ENCODE data around the gene OCIAD2. TPM values are rescaled to one million over a fixed set of nuclear protein-coding genes. Genes with fewer than 3 reads are reported as not detected.
"Not testable (repeated sequence)": the region's sequence is repeated elsewhere in the genome, so short reads cannot be mapped to it uniquely, and the experiment has no call there.

OCIAD2 gene
- total RNA-seq, 1 experiment from 2014 or later = 82.3 TPM

DNA sequence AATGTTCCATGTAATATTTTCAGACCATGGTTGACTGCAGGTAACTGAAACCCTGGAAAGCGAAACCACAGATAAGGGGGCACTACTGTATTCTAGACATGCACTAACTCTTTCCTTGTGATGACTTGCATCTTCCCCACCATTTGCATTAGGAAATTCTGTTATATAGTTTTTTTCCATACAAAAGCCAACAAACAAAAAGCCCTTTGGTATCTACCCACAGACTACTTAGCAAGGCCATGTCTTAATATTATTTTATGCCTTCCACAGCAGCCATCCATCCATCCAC lies 52.2 kb downstream of the OCIAD2 start:
- no peaks in the 10 kb centered on the region for H3K27me3 ChIP-seq (ENCODE audit: control insufficient read depth, insufficient read depth, low read length)
- DNase-seq = no peak

DNA sequence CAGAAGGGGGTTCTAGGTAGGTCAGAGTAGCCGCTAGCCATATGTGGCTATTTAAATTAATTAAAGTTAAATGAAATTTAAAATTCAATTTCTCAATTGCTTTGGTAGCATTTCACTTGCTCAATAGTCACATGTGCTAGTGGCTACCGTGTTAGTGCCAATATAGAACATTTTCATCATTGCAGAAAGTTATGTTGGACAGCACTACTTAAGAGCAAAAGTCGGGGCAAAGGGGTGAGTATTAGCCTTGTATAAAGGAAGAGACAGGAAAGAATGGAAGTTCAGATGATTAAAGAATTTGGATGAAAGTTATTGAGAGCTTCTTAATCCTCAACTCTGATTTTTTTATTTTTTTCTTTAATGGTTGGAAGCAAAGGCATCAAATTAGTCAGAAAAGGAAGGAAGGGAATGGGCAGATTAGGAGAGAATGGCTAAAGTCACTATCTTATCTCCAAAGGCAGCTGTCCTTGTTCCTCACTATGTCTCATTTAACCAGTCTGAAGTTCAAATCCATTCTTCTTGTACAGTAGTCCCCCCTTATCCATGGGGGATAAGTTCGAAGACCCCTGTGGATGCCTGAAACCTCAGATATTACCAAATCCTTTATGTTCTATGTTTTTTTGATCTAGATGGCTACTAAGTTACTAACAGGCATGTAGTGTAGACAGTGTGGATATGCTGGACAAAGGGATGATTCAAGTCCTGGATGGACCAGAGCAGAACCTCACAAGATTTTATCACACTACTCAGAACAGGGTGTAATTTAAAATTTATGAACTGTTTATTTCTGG lies 52.8 kb downstream of the OCIAD2 start:
- Histone ChIP-seq H3K36me3 (replicated peaks; ENCODE audit: control insufficient read depth, insufficient read depth, low read length) (peaks cover 14% of the 10 kb centered on the region), H3K4me3 (ENCODE audit: insufficient read depth, low read depth, low read length) (no peak overlapping the region), H3K27me3 (ENCODE audit: control insufficient read depth, insufficient read depth, low read length) (no peaks in the 10 kb centered on the region)
- no peak for DNase-seq

More for the DNA sequence above, 52.2 kb downstream of the OCIAD2 start:
- Histone ChIP-seq H3K36me3 (replicated peaks; ENCODE audit: control insufficient read depth, insufficient read depth, low read length) (peaks cover 14% of the 10 kb centered on the region), H3K4me3 (ENCODE audit: insufficient read depth, low read depth, low read length) (no peak overlapping the region)

DNA sequence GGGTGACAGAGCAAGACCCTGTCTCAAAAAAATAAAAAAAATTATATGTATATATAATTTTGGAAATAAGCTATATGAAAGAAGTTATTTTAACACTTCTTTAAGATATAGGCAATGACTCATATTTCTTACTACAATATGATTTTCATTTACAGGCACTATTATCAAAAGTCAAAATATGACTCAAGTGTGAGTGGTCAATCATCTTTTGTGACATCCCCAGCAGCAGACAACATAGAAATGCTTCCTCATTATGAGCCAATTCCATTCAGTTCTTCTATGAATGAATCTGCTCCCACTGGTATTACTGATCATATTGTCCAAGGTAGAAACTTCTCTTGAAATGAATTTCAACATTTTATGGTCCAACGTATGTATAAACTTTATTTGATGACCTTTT lies 54.9 kb downstream of the OCIAD2 start:
- H3K36me3 ChIP-seq (replicated peaks; ENCODE audit: control insufficient read depth, insufficient read depth, low read length) = peaks cover 12% of the 10 kb centered on the region
- no peak overlapping the region for H3K4me3 ChIP-seq (ENCODE audit: insufficient read depth, low read depth, low read length)
- H3K27me3 ChIP-seq (ENCODE audit: control insufficient read depth, insufficient read depth, low read length) = no peaks in the 10 kb centered on the region
- DNase-seq = no peak

DNA sequence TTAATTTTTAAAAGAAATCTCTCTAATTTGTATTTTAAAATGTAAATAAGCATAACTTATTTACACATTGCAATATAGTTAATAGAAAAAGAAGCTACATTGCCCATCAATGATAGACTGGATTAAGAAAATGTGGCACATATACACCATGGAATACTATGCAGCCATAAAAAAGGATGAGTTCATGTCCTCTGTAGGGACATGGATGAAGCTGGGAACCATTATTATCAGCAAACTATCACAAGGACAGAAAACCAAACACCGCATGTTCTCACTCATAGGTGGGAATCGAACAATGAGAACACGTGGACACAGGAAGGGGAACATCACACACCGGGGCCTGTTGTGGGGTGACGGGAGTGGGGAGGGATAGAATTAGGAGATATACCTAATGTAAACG lies 57.8 kb downstream of the OCIAD2 start:
- H3K27me3 ChIP-seq (ENCODE audit: control insufficient read depth, insufficient read depth, low read length); DNase-seq; H3K4me3 ChIP-seq (ENCODE audit: insufficient read depth, low read depth, low read length): not testable (repeated sequence)
- H3K36me3 ChIP-seq (replicated peaks; ENCODE audit: control insufficient read depth, insufficient read depth, low read length) = peaks cover 13% of the 10 kb centered on the region

DNA sequence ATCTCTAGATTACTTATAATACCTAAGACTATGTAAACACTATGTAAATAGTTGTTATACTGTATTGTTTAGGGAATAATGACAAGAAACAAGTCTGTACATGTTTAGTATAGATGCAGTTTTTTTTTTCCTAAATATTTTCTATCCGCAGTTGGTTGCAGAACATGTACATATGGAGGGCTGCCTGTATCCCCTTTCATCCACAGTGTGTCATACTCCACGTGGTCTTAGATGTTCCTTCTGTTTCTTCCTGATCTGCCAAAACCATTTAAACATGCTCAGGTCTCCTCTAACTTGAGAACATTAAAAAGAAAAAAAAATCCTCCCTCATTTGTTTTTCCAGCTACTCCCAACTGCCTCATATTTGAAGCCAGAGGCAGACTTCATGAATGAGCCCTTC lies 61.7 kb downstream of the OCIAD2 start:
- H3K36me3 ChIP-seq (replicated peaks; ENCODE audit: control insufficient read depth, insufficient read depth, low read length) = peaks cover 4% of the 10 kb centered on the region
- no peak for DNase-seq
- no peak overlapping the region for H3K4me3 ChIP-seq (ENCODE audit: insufficient read depth, low read depth, low read length)
- H3K27me3 ChIP-seq (ENCODE audit: control insufficient read depth, insufficient read depth, low read length) = no peaks in the 10 kb centered on the region

DNA sequence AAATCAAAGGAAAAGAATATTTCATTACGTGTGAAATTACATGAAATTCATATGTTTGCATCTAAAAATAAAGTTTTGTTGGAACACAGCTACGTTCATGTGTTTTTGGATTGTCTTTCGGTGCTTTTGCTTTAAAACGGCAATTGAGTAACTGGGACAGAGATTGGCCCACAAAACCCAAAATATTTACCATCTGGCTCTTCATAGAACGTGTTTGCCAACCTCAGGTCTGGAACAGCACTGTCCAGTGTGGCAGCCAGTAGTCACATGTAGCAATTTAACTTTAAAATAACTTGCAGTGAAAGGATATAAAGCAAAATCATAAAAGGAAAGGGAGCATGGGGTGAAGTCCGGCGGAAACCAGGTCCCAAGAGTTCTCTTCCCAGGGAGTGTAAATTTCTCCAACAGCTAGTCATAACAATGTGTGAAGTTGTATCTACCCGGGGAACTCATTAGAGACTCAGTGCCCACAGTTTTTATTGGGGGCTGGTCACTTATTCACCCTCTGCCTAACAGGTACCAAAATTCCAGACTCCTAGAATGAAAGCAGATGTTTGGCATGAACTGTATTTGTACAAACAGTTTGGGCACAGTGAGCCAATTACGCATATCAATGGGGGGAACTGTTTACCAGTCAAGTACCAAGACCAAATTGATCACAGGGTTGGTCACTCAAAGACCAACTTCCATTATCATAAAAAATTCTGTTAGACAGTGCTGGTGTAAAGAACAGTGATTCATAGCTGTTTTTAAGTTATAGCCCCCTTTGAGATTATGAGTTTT lies 65.3 kb downstream of the OCIAD2 start:
- Histone ChIP-seq H3K4me3 (ENCODE audit: insufficient read depth, low read depth, low read length) (no peak overlapping the region), H3K27me3 (ENCODE audit: control insufficient read depth, insufficient read depth, low read length) (no peaks in the 10 kb centered on the region), H3K36me3 (replicated peaks; ENCODE audit: control insufficient read depth, insufficient read depth, low read length) (peaks cover 12% of the 10 kb centered on the region)
- DNase-seq = no peak

DNA sequence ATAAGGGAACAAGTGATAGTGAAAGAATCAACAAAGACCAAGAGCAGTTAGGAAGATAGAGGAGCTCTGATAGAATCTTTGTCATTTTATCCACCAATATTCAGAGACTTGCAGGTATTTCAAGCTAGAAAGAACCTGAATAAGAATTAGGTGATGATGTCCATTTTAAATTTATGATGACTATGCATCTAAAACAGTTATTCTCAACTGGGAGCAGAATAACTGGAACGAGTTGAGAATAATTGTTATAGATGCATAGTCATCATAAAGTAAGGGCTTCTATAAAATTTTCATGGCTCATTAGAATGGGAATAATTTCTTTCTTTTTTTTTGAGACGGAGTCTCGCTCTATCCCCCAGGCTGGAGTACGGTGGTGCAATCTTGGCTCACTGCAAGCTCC lies 69.9 kb downstream of the OCIAD2 start:
- no peak for DNase-seq
- Histone ChIP-seq H3K4me3 (ENCODE audit: insufficient read depth, low read depth, low read length) (no peak overlapping the region), H3K27me3 (ENCODE audit: control insufficient read depth, insufficient read depth, low read length) (no peaks in the 10 kb centered on the region), H3K36me3 (replicated peaks; ENCODE audit: control insufficient read depth, insufficient read depth, low read length) (peaks cover 17% of the 10 kb centered on the region)

Other genes with a start within 250 kb of the OCIAD2 start
- 21.9 and 24.3 TPM in 2 replicates for gene FRYL, start 126.5 kb downstream of the OCIAD2 start, total RNA-seq (2014; rRNA removed; shearing (Covaris generic))
- 98.2 and 142 TPM in 2 replicates for gene OCIAD1, start 75.7 kb downstream of the OCIAD2 start, total RNA-seq (2014; rRNA removed; shearing (Covaris generic))
- gene CWH43, start 79.5 kb upstream of the OCIAD2 start, total RNA-seq (2014; rRNA removed; shearing (Covaris generic)) = not detected in 2 replicates